Esophagus squamous epithelium (tissue), 5 donors: ENCODE data around the gene DRC3. TPM values are rescaled to one million over a fixed set of nuclear protein-coding genes. Genes with fewer than 3 reads are reported as not detected.

ENCODE experiments used
- DNase-seq: peaks from one replicate; lab custom pipeline; 2025; lab: John Stamatoyannopoulos, UW
- H3K27ac ChIP-seq, 4 donors: fragments of 200-600 bp; sonication (generic); one replicate each; pipeline ENCODE4 v1.5.1; 2016 to 2019; ENCODE audit warnings: mild to moderate bottlenecking in 1 of 4
- H3K27me3 ChIP-seq, 4 donors: fragments of 200-600 bp; sonication (generic); 1 replicate in 3 of 4; 2 replicates in 1 of 4; pipeline versions ENCODE4 v1.5.1 to v1.6.0; 2017 to 2021; ENCODE audit warnings: antibody characterized with exemption in 1 of 4
- H3K36me3 ChIP-seq, 3 donors: fragments of 200-600 bp; sonication (generic); one replicate each; pipeline ENCODE4 v1.5.1; 2016 to 2019
- H3K4me1 ChIP-seq, 3 donors: fragments of 200-600 bp; sonication (generic); one replicate each; pipeline ENCODE4 v1.5.1; 2017 to 2019
- H3K4me3 ChIP-seq, 4 donors: fragments of 200-600 bp; sonication (generic); 1 replicate in 3 of 4; 2 replicates in 1 of 4; pipeline ENCODE4 v1.5.1; 2016 to 2019; ENCODE audit warnings: mild to moderate bottlenecking in 2 of 4, moderate library complexity in 1 of 4
- H3K9me3 ChIP-seq, 3 donors: fragments of 200-600 bp; sonication (generic); one replicate each; pipeline ENCODE4 v1.5.1; 2016 to 2019
- CTCF ChIP-seq, 6 experiments: fragments of 450-650 bp in 4 of 6; fragments of 200-600 bp in 2 of 6; sonication (generic) in 2 of 6; IDR thresholded peaks; one replicate each; pipeline ENCODE4 v1.5.1; 2016 to 2019; ENCODE audit warnings: antibody characterized with exemption in 6 of 6, mild to moderate bottlenecking in 4 of 6, moderate library complexity in 4 of 6
- POLR2A ChIP-seq, 4 donors: fragments of 450-650 bp; IDR thresholded peaks; one replicate each; pipeline ENCODE4 v1.6.1; 2017; ENCODE audit warnings: antibody characterized with exemption in 4 of 4, mild to moderate bottlenecking in 4 of 4, moderate library complexity in 3 of 4
- WGBS, 2 donors: methylation state at CpG; one replicate each; pipeline ENCODE4 v1.1.5; 2018; 5-methylcytosine and 5-hydroxymethylcytosine counted together
- intact Hi-C: fragments of 100-400 bp; cut with DNase I; formaldehyde crosslinking; loops from one replicate; pipeline ENCODE4 v1.15.0; 2022
- total RNA-seq, 4 donors: library from RNA; depleted of rRNA; stranded (reverse); fragments of >200 nt; gene quantifications; one replicate each; pipeline ENCODE4 v1.1.0, GENCODE V29; 2016
- donor health status: DM: yes; HTN: yes; CAD: no.

DRC3 gene
- total RNA-seq, 4 donors from 2014 or later, result 0.11 to 2.5 (median 1.3) TPM

DNA sequence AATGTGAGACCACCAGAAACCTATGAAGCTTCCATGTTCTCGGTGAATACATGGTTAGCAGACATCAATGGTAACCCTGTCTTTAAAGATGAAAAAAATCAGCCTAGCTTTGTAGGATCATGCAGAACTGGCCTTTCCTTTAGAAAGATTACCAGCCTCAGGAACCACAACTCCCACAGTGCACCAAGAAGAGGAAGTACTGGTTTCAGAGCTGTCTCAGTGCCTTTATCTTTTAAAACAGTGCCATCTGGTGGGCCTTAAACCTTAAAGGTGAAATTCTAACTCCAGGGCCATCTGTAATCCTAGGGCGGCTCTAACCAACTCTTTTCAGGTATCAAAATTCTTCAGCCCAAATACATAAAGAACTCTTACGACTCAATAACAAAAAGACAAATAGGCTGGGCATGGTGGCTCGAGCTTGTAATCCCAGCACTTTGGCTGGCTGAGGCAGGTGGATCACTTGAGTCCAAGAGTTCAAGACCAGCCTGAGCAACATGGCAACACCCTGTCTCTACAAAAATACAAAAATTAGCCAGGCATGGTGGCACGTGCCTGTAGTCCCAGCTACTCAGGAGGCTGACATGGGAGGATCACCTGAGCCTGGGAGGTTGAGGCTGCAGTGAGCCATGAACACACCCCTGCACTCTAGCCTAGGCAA lies 60.9 kb downstream of the DRC3 start:
- Histone ChIP-seq H3K9me3 (no peaks in the 10 kb centered on the region), H3K4me1 (peaks cover 6 to 39% (median 16%) of the 10 kb centered on the region in 3 donors), H3K4me3 (no peak overlapping the region), H3K27ac (peak overlapping the region in 1 of 4 donors; percentile 25), H3K36me3 (no peaks in the 10 kb centered on the region), H3K27me3 (no peaks in the 10 kb centered on the region)
- TF ChIP-seq POLR2A (IDR thresholded peaks at IDR 0.05), result no peak
- TF ChIP-seq CTCF (IDR thresholded peaks at IDR 0.05), result peak in 5 of 6 experiments; percentile 52 to 84 (median 75)
- WGBS, 2 donors, result 22 to 23% methylated on average over 3 to 5 of the region's 5 CpGs
- no peak for DNase-seq
- intact Hi-C loops, result loop anchor here (5.0 to 10.0 kb wide), 2 partner anchors 219 to 356 kb away; no protein-coding TSS in a partner anchor

DNA sequence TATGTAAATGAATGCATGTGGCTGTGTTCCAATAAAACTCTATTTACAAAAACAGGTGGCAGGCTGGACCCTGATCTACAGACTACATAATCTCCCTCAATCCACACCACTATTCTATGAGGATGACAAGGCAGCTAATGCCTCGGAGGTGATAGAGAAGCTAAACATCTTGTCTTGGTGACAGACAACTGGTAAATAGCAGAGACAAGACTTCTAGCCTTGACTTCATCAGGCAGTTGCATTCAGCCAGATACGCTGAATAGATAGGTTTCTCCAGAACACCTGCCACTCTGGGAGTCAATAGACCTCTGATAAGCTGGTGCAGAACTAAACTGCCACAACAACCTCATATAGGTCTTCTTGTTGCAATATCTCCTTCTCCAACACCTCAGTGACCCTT lies 63.0 kb downstream of the DRC3 start:
- Histone ChIP-seq H3K4me3 (no peak overlapping the region), H3K27ac (no peak overlapping the region), H3K4me1 (peaks cover 15 to 50% (median 22%) of the 10 kb centered on the region in 3 donors), H3K9me3 (no peaks in the 10 kb centered on the region), H3K36me3 (no peaks in the 10 kb centered on the region), H3K27me3 (no peaks in the 10 kb centered on the region)
- WGBS, 2 donors, result 65 to 82% methylated on average over 2 of the region's 2 CpGs
- no peak for DNase-seq
- TF ChIP-seq POLR2A (IDR thresholded peaks at IDR 0.05) (no peak), CTCF (IDR thresholded peaks at IDR 0.05) (no peak)
- intact Hi-C loops, result loop anchor here (10.0 kb wide), 1 partner anchor 221 kb away; no protein-coding TSS in a partner anchor

DNA sequence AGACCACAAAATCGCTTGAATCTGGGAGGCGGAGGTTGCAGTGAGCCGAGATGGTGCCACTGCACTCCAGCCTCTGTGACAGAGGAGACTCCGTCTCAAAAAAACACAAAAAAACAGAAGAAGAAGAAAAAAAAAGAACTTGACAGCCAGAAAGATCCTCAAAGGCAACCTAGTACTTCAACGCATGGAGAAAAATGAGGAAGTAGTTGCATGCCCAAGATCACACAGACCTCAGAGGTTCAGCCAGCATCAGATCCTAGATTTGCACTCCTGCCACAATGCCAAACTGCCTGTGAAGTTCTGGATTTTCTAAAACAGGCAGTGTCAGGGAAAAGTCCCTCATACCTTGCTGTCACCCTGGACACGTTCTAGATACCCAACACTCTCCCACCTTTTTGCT lies 64.8 kb downstream of the DRC3 start:
- Histone ChIP-seq H3K27me3 (no peaks in the 10 kb centered on the region), H3K36me3 (no peaks in the 10 kb centered on the region), H3K9me3 (no peaks in the 10 kb centered on the region), H3K27ac (peak overlapping the region in 1 of 4 donors; percentile 90), H3K4me3 (no peak overlapping the region), H3K4me1 (peaks cover 17 to 60% (median 34%) of the 10 kb centered on the region in 3 donors)
- no peak for TF ChIP-seq CTCF (IDR thresholded peaks at IDR 0.05)
- no peak for TF ChIP-seq POLR2A (IDR thresholded peaks at IDR 0.05)
- DNase-seq, result no peak
- intact Hi-C loops, result loop anchor here (10.0 kb wide), 1 partner anchor 223 kb away; no protein-coding TSS in a partner anchor
- 38 to 60% methylated on average over 3 to 6 of the region's 6 CpGs for WGBS, 2 donors

- intact Hi-C loops, result loop anchor here (10.0 kb wide), 1 partner anchor 223 kb away; no protein-coding TSS in a partner anchor
- H3K4me1 ChIP-seq, result peaks cover 17 to 55% (median 34%) of the 10 kb centered on the region in 3 donors
- no peak for TF ChIP-seq CTCF (IDR thresholded peaks at IDR 0.05)
- no peak for TF ChIP-seq POLR2A (IDR thresholded peaks at IDR 0.05)
- WGBS, 2 donors, result 3% methylated on average over 6 to 10 of the region's 13 CpGs
- H3K4me3 ChIP-seq, result peak overlapping the region; percentile 75 to 99 (median 82)
- H3K36me3 ChIP-seq, result no peaks in the 10 kb centered on the region
- no peaks in the 10 kb centered on the region for H3K9me3 ChIP-seq
- peak overlapping the region; percentile 88 to 92 (median 90) for H3K27ac ChIP-seq
- no peak for DNase-seq
- H3K27me3 ChIP-seq, result no peaks in the 10 kb centered on the region
Observed at GRCh38 chr17:18038149-18038850, 65.6 kb downstream of the DRC3 start.
